Peyer's patch (tissue), 4 donors: Measurements from ENCODE around the gene CDK15. TPM values are rescaled to one million over a fixed set of nuclear protein-coding genes. Genes with fewer than 3 reads are reported as not detected.
"Not testable (repeated sequence)": the region's sequence is repeated elsewhere in the genome, so short reads cannot be mapped to it uniquely, and the experiment has no call there.

Experiments
- DNase-seq, 3 donors: peaks; one replicate each; pipeline ENCODE4 v3.0.0-alpha.2; 2017 to 2019
- H3K27ac ChIP-seq, 4 donors: fragments of 200-600 bp; sonication (generic); one replicate each; pipeline ENCODE4 v1.5.1; 2016 to 2019
- H3K27me3 ChIP-seq, 2 donors: fragments of 200-600 bp; sonication (generic); one replicate each; pipeline ENCODE4 v1.5.1; 2019
- H3K36me3 ChIP-seq, 3 donors: fragments of 200-600 bp; sonication (generic); one replicate each; pipeline ENCODE4 v1.5.1; 2016 to 2019
- H3K4me1 ChIP-seq, 4 donors: fragments of 200-600 bp; sonication (generic); one replicate each; pipeline ENCODE4 v1.5.1; 2016 to 2019
- H3K4me3 ChIP-seq, 4 donors: fragments of 200-600 bp; sonication (generic); 1 replicate in 3 of 4; 2 replicates in 1 of 4; pipeline ENCODE4 v1.5.1; 2016 to 2019; ENCODE audit warnings: mild to moderate bottlenecking in 1 of 4
- H3K9me3 ChIP-seq, 4 donors: fragments of 200-600 bp; sonication (generic); one replicate each; pipeline ENCODE4 v1.5.1; 2016 to 2019; ENCODE audit warnings: mild to moderate bottlenecking in 1 of 4
- CTCF ChIP-seq, 6 experiments: fragments of 450-650 bp in 4 of 6; fragments of 200-600 bp in 2 of 6; sonication (generic) in 1 of 6; IDR thresholded peaks; one replicate each; pipeline ENCODE4 v1.5.1; 2017 to 2019; ENCODE audit warnings: antibody characterized with exemption in 6 of 6, mild to moderate bottlenecking in 3 of 6, moderate library complexity in 1 of 6
- POLR2A ChIP-seq, 2 donors: fragments of 450-650 bp; IDR thresholded peaks; one replicate each; pipeline ENCODE4 v1.5.1; 2017; ENCODE audit warnings: antibody characterized with exemption in 2 of 2, mild to moderate bottlenecking in 2 of 2, moderate library complexity in 2 of 2
- total RNA-seq, 4 donors: library from RNA; depleted of rRNA; stranded (reverse); fragments of >200 nt; gene quantifications; one replicate each; pipeline ENCODE4 v1.1.0, GENCODE V29; 2016

Gene CDK15
- total RNA-seq, 4 donors from 2014 or later = 0.27 to 9.9 (median 1.0) TPM; not detected in 1

GRCh38 chr2:201842131-201842860, 36.0 kb downstream of the CDK15 start:
- Histone ChIP-seq H3K27ac (no peak overlapping the region), H3K4me1 (no peaks in the 10 kb centered on the region), H3K9me3 (no peaks in the 10 kb centered on the region), H3K27me3 (no peaks in the 10 kb centered on the region), H3K36me3 (no peaks in the 10 kb centered on the region), H3K4me3 (no peak overlapping the region)
- no peak for DNase-seq
- TF ChIP-seq CTCF (IDR thresholded peaks at IDR 0.05) = no peak

- not testable (repeated sequence) for DNase-seq, H3K36me3 ChIP-seq, H3K9me3 ChIP-seq, H3K4me1 ChIP-seq, H3K27me3 ChIP-seq, H3K27ac ChIP-seq, H3K4me3 ChIP-seq
Observed at GRCh38 chr2:201844922-201845321, 38.6 kb downstream of the CDK15 start.

GRCh38 chr2:201847481-201847880, 41.1 kb downstream of the CDK15 start:
- no peak for DNase-seq
- no peaks in the 10 kb centered on the region for H3K27me3 ChIP-seq
- TF ChIP-seq POLR2A (IDR thresholded peaks at IDR 0.05) (no peak), CTCF (IDR thresholded peaks at IDR 0.05) (no peak)
- no peak overlapping the region for H3K27ac ChIP-seq
- H3K4me3 ChIP-seq = no peak overlapping the region
- H3K36me3 ChIP-seq = no peaks in the 10 kb centered on the region
- H3K9me3 ChIP-seq = no peaks in the 10 kb centered on the region
- no peaks in the 10 kb centered on the region for H3K4me1 ChIP-seq

GRCh38 chr2:201852462-201852861, 46.1 kb downstream of the CDK15 start:
- no peak for DNase-seq
- H3K4me1 ChIP-seq = no peaks in the 10 kb centered on the region
- TF ChIP-seq POLR2A (IDR thresholded peaks at IDR 0.05) (no peak), CTCF (IDR thresholded peaks at IDR 0.05) (no peak)
- no peaks in the 10 kb centered on the region for H3K9me3 ChIP-seq
- H3K36me3 ChIP-seq = no peaks in the 10 kb centered on the region
- H3K27me3 ChIP-seq = no peaks in the 10 kb centered on the region
- no peak overlapping the region for H3K27ac ChIP-seq
- H3K4me3 ChIP-seq = no peak overlapping the region

GRCh38 chr2:201852878-201853415, 46.6 kb downstream of the CDK15 start:
- H3K27ac ChIP-seq = no peak overlapping the region
- no peak overlapping the region for H3K4me3 ChIP-seq
- no peaks in the 10 kb centered on the region for H3K4me1 ChIP-seq
- no peaks in the 10 kb centered on the region for H3K9me3 ChIP-seq
- H3K27me3 ChIP-seq = no peaks in the 10 kb centered on the region
- TF ChIP-seq POLR2A (IDR thresholded peaks at IDR 0.05) = no peak
- TF ChIP-seq CTCF (IDR thresholded peaks at IDR 0.05) = no peak
- no peak for DNase-seq
- H3K36me3 ChIP-seq = no peaks in the 10 kb centered on the region

GRCh38 chr2:201854221-201854801, 48.0 kb downstream of the CDK15 start:
- Histone ChIP-seq H3K27me3 (no peaks in the 10 kb centered on the region), H3K4me1 (peaks cover 0 to 7% (median 0%) of the 10 kb centered on the region in 4 donors), H3K36me3 (no peaks in the 10 kb centered on the region), H3K9me3 (no peaks in the 10 kb centered on the region), H3K27ac (no peak overlapping the region), H3K4me3 (no peak overlapping the region)
- TF ChIP-seq CTCF (IDR thresholded peaks at IDR 0.05) (no peak), POLR2A (IDR thresholded peaks at IDR 0.05) (no peak)
- no peak for DNase-seq
